AG04449 (cell line): ENCODE data around the gene PSMD14.
A peak's percentile ranks its signal among the peaks of the same experiment; 100 is the strongest.

Experiments
- CTCF ChIA-PET: fragments of 350-600 bp; formaldehyde crosslinking; extraction: SDS; loops from one replicate; lab custom pipeline; 2021; ENCODE audit warnings: antibody characterized with exemption; lab: Yijun Ruan, JAX
- POLR2A ChIA-PET: fragments of 400-600, 350-600 bp; formaldehyde crosslinking; extraction: SDS; loops from one replicate; lab custom pipeline; 2020; ENCODE audit warnings: antibody characterized with exemption, inconsistent platforms; lab: Yijun Ruan, JAX
- DNase-seq: peaks from one replicate; pipeline ENCODE4 v3.0.0-alpha.2; 2010; ENCODE audit warnings: low read depth, low spot score
- H3K4me3 ChIP-seq: 2 replicates; pipeline ENCODE4 v1.5.1; 2011; ENCODE audit warnings: low read depth, mild to moderate bottlenecking, control low read depth, low read length
- TF ChIP-seq, protein P1 (sequence below): IDR thresholded peaks from one replicate; pipeline ENCODE4 v1.5.1; 2011; ENCODE audit warnings: mild to moderate bottlenecking, moderate library complexity, low read length, control low read depth, inconsistent platforms; ENCODE audit not compliant: insufficient read depth; ENCODE audit errors: missing control alignments

The PSMD14 gene

DNA sequence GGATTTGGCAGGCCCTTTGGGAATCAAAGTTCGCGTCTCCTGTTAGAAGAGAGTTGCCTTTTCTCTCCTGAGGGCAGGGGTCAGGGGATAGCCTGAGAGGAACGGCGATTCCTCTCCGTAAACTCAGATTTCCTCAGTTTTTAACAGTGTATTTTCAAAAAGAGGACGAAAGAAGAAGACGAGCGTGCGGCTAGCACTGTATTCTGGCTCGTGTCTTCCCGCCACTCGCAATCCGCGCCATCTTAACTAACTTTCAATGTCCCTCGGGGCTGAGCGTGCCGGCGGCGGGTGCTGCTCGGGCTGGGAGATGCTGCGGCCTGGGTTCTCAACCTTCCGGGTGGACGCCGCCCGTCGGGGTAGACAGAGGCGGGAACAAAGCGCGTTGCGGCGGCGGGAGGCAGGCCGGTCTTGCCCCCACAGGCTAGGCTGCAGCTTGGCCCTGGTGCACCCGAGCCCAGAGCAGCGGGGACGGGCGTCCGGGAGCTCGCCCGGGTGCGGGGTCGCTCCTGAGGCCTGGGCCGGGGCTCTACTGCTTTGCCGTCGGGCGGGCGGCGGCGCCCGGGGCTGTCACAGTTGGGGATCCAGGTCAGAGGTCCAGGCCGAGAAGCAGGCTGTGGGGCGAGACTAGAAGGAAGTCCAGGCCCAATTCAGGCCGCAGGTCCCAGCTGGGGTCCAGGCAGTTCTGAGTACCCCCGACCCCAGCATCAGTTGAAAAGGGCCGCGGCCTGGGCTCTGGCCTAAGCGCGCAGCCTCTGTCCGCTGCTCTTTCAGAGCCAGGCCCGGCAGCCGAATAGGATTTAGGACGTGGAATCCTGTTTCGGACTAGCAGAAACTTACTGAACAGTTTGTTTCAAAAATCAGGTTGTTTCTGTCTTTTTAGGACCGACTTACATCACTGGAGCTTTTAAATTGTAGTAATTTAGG is 119.7 kb downstream of the PSMD14 start:
- DNase-seq, result no peak
- TF ChIP-seq, protein P1, sequence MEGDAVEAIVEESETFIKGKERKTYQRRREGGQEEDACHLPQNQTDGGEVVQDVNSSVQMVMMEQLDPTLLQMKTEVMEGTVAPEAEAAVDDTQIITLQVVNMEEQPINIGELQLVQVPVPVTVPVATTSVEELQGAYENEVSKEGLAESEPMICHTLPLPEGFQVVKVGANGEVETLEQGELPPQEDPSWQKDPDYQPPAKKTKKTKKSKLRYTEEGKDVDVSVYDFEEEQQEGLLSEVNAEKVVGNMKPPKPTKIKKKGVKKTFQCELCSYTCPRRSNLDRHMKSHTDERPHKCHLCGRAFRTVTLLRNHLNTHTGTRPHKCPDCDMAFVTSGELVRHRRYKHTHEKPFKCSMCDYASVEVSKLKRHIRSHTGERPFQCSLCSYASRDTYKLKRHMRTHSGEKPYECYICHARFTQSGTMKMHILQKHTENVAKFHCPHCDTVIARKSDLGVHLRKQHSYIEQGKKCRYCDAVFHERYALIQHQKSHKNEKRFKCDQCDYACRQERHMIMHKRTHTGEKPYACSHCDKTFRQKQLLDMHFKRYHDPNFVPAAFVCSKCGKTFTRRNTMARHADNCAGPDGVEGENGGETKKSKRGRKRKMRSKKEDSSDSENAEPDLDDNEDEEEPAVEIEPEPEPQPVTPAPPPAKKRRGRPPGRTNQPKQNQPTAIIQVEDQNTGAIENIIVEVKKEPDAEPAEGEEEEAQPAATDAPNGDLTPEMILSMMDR, result no peak
- H3K4me3 ChIP-seq, result no peak overlapping the region
- POLR2A ChIA-PET, result no interaction called here
- CTCF ChIA-PET, result interaction anchor here (0.6 to 1.6 kb wide), 9 partner anchors 9 to 181 kb away, joined by 3 to 9 read pairs (median 4); partner anchors contain the start of gene TBR1

DNA sequence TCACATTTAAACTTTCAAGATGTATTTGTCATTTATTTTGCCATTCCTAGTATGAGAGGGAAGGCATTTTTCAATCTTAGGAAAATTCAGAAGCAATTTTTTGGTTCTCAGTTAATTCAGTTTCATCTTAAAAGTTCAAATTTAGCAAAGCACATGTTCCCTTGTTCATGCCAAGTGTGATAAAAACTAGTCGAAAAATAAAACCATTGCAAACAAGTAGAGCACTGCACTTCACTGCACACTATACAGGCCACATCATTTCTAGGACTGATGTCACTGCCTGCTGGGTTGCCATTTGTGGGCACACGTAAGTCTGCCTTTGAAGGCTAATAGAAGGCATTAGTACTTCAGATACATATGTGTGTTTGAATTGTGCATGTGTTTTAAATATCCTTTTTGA is 122.2 kb downstream of the PSMD14 start:
- no peak overlapping the region for H3K4me3 ChIP-seq
- POLR2A ChIA-PET, result no interaction called here
- TF ChIP-seq, protein P1, result no peak
- CTCF ChIA-PET, result no interaction called here
- no peak for DNase-seq

DNA sequence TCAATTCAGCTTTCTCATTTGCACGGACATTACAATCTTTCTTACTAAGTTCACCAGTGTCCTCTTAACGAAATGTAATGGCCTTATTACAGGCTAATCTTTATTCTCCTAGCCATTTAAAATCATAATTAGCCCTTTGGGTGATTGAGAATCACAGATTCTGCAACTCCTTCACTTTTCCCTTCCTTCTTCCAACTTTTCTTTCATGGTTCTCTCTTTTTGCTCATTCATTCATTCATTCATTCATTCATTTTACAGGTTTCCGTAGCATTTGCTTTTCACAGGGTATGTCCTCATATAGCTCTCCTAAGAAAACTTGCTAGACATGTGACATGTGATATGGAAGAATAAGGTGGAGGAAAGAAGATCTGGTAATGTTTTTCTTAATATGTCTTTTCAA is 123.9 kb downstream of the PSMD14 start:
- ChIA-PET CTCF (no interaction called here), POLR2A (no interaction called here)
- DNase-seq, result no peak
- TF ChIP-seq, protein P1, result no peak
- H3K4me3 ChIP-seq, result no peak overlapping the region

DNA sequence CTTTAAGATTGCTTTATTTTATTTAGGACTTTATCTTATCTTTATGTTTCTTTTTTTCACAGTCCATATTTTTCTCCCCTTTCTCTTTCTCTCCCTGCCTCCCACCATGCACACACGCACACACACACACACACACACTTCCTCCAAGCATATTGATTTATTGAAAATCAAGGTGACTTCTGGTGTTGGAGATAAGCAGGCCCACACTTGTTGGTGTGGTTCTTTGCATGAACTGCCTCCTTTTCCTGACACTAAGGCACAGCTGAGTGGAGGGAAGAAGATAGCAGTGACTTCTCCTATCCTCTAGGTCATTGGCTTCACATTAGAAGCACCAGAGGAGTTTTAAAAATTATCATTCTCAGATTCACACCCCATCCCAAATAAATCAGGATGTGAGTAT is 125.9 kb downstream of the PSMD14 start:
- TF ChIP-seq, protein P1, result no peak
- ChIA-PET POLR2A (no interaction called here), CTCF (no interaction called here)
- no peak overlapping the region for H3K4me3 ChIP-seq
- no peak for DNase-seq

DNA sequence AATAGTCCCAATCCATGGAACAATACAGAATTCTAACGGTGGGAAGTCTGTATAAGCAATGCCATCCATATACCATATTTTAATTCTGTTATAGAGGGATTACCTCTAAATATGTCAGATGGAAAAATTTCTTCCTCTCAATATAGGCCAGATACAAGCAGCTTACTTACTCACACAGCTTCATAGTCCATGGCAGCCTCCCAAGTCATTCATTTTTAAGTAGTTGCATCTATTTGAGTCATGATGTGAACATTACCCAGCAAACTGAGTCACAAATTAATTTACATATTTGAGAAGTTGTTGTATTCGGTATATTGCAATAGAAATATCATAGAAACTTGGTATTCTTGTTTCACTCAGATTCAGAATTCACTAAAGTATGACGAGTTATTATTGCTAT is 128.2 kb downstream of the PSMD14 start:
- no peak overlapping the region for H3K4me3 ChIP-seq
- DNase-seq, result peak; percentile 71
- CTCF ChIA-PET, result interaction anchor here (1.3 to 2.0 kb wide), 2 partner anchors 9 to 37 kb away, joined by 3 to 9 read pairs; no protein-coding TSS in a partner anchor
- TF ChIP-seq, protein P1, result no peak
- POLR2A ChIA-PET, result no interaction called here

DNA sequence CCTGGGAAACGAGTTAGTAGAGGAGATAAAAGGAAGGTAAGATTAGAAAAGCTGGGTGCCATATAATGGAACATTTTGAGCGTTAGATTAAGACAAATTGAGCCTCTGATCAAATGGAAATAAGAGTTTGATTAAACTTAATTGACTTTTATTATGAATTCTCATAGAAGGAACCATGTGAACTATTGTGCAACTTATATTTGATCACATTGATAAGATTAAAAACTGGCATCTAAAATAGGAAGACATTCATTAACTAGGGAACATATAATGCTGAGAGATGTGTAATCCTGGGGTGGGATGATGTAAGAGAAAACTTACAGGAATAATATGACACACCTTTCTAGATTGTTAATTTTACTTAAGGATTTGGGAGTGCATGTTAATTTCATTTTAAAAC is 130.4 kb downstream of the PSMD14 start:
- no peak overlapping the region for H3K4me3 ChIP-seq
- POLR2A ChIA-PET, result no interaction called here
- TF ChIP-seq, protein P1, result no peak
- no peak for DNase-seq
- CTCF ChIA-PET, result interaction anchor here (1.5 kb wide), 1 partner anchor 13 kb away, joined by 3 read pairs; no protein-coding TSS in a partner anchor
